Measurements from ENCODE around the gene CTNNA3. TPM values are rescaled to one million over a fixed set of nuclear protein-coding genes. Genes with fewer than 3 reads are reported as not detected.

CTNNA3 gene
- total RNA-seq, 6 experiments from 2014 or later, result 0.19 to 3.6 (median 1.2) TPM

GRCh38 chr10:66678521-66678920, 1017.5 kb downstream of the CTNNA3 start:
- 79% methylated on average over 3 of the region's 3 CpGs for WGBS (ENCODE audit: insufficient coverage, low coverage, low lambda C conversion rate, missing lambda C conversion rate)
- H3K4me3 ChIP-seq, result no peak overlapping the region
- no peaks in the 10 kb centered on the region for H3K27me3 ChIP-seq
- H3K27ac ChIP-seq, result no peak overlapping the region
- no peaks in the 10 kb centered on the region for H3K36me3 ChIP-seq
- ATAC-seq (no peak), DNase-seq (no peak)
- intact Hi-C loops (cut with DNase I), result no loop called here
- no peaks in the 10 kb centered on the region for H3K4me1 ChIP-seq
- no peak for TF ChIP-seq CTCF (IDR thresholded peaks at IDR 0.05)
- no peak for TF ChIP-seq POLR2A (IDR thresholded peaks at IDR 0.05)
- no peaks in the 10 kb centered on the region for H3K9me3 ChIP-seq

- H3K36me3 ChIP-seq, result no peaks in the 10 kb centered on the region
- H3K4me1 ChIP-seq, result no peaks in the 10 kb centered on the region
- no peak overlapping the region for H3K4me3 ChIP-seq
- DNase-seq (no peak), ATAC-seq (no peak)
- no peaks in the 10 kb centered on the region for H3K9me3 ChIP-seq
- H3K27me3 ChIP-seq, result no peaks in the 10 kb centered on the region
- intact Hi-C loops (cut with DNase I), result no loop called here
- H3K27ac ChIP-seq, result no peak overlapping the region
- 82% methylated on average over 2 of the region's 2 CpGs for WGBS (ENCODE audit: insufficient coverage, low coverage, low lambda C conversion rate, missing lambda C conversion rate)
- TF ChIP-seq CTCF (IDR thresholded peaks at IDR 0.05), result no peak
- no peak for TF ChIP-seq POLR2A (IDR thresholded peaks at IDR 0.05)
Measured at GRCh38 chr10:66673071-66673470, 1022.9 kb downstream of the CTNNA3 start.

- H3K36me3 ChIP-seq, result no peaks in the 10 kb centered on the region
- H3K4me1 ChIP-seq, result no peaks in the 10 kb centered on the region
- ATAC-seq, result no peak
- no peaks in the 10 kb centered on the region for H3K9me3 ChIP-seq
- TF ChIP-seq CTCF (IDR thresholded peaks at IDR 0.05) (no peak), POLR2A (IDR thresholded peaks at IDR 0.05) (no peak)
- H3K4me3 ChIP-seq, result no peak overlapping the region
- no peaks in the 10 kb centered on the region for H3K27me3 ChIP-seq
- 58% methylated on average over 1 of the region's 1 CpG for WGBS (ENCODE audit: insufficient coverage, low coverage, low lambda C conversion rate, missing lambda C conversion rate)
- DNase-seq, result no peak
- no peak overlapping the region for H3K27ac ChIP-seq
- intact Hi-C loops (cut with DNase I), result no loop called here
Measured at GRCh38 chr10:66671562-66671961, 1024.4 kb downstream of the CTNNA3 start.

- TF ChIP-seq CTCF (IDR thresholded peaks at IDR 0.05) (no peak), POLR2A (IDR thresholded peaks at IDR 0.05) (no peak)
- ATAC-seq (no peak), DNase-seq (no peak)
- WGBS (ENCODE audit: insufficient coverage, low coverage, low lambda C conversion rate, missing lambda C conversion rate), result 11% methylated on average over 1 of the region's 1 CpG
- no peak overlapping the region for H3K4me3 ChIP-seq
- H3K27ac ChIP-seq, result no peak overlapping the region
- no peaks in the 10 kb centered on the region for H3K27me3 ChIP-seq
- H3K36me3 ChIP-seq, result no peaks in the 10 kb centered on the region
- no peaks in the 10 kb centered on the region for H3K9me3 ChIP-seq
- H3K4me1 ChIP-seq, result no peaks in the 10 kb centered on the region
- intact Hi-C loops (cut with DNase I), result no loop called here
Measured at GRCh38 chr10:66671064-66671463, 1024.9 kb downstream of the CTNNA3 start.

GRCh38 chr10:66656499-66656898, 1039.5 kb downstream of the CTNNA3 start:
- DNase-seq (no peak), ATAC-seq (peak in 3 of 4 donors; percentile 44 to 70 (median 59))
- peaks cover 0 to 7% (median 0%) of the 10 kb centered on the region in 4 donors for H3K4me1 ChIP-seq
- H3K4me3 ChIP-seq, result no peak overlapping the region
- no peak for TF ChIP-seq CTCF (IDR thresholded peaks at IDR 0.05)
- no peak for TF ChIP-seq POLR2A (IDR thresholded peaks at IDR 0.05)
- intact Hi-C loops (cut with DNase I), result no loop called here
- no peaks in the 10 kb centered on the region for H3K27me3 ChIP-seq
- H3K27ac ChIP-seq, result no peak overlapping the region
- no peaks in the 10 kb centered on the region for H3K9me3 ChIP-seq
- H3K36me3 ChIP-seq, result no peaks in the 10 kb centered on the region

All from right lobe of liver (tissue), 6 donors.